Gastroesophageal sphincter (tissue), 3 donors: ENCODE results near the gene SGMS1.

Source experiments
- CTCF ChIP-seq, 4 experiments: fragments of 200-600 bp in 2 of 4; fragments of 450-650 bp in 2 of 4; sonication (generic) in 1 of 4; IDR thresholded peaks; one replicate each; pipeline ENCODE4 v1.5.1; 2017 to 2019; ENCODE audit warnings: antibody characterized with exemption in 4 of 4, mild to moderate bottlenecking in 2 of 4, moderate library complexity in 2 of 4
- EP300 ChIP-seq: sonication (generic); formaldehyde crosslinking; IDR thresholded peaks from one replicate; pipeline ENCODE4 v1.6.1; 2017; ENCODE audit warnings: antibody characterized with exemption, mild to moderate bottlenecking
- POLR2A ChIP-seq, 2 donors: fragments of 450-650 bp; IDR thresholded peaks; one replicate each; pipeline ENCODE4 v1.6.1; 2017; ENCODE audit warnings: antibody characterized with exemption in 2 of 2, mild to moderate bottlenecking in 2 of 2, moderate library complexity in 1 of 2
- POLR2AphosphoS5 ChIP-seq: sonication (generic); formaldehyde crosslinking; IDR thresholded peaks from one replicate; pipeline ENCODE4 v1.6.1; 2017; ENCODE audit warnings: antibody characterized with exemption

GRCh38 chr10:50403074-50403473 lies 220.7 kb downstream of the SGMS1 start:
- TF ChIP-seq CTCF (IDR thresholded peaks at IDR 0.05) (no peak), POLR2AphosphoS5 (no peak), EP300 (no peak), POLR2A (IDR thresholded peaks at IDR 0.05) (no peak)
